Subcutaneous adipose tissue (tissue), 4 donors: ENCODE measurements around the gene HSD11B2. TPM values are rescaled to one million over a fixed set of nuclear protein-coding genes. Genes with fewer than 3 reads are reported as not detected.

Experiments used
- total RNA-seq, 4 donors: library from RNA; depleted of rRNA; stranded (reverse); fragments of >200 nt; gene quantifications; one replicate each; pipeline ENCODE4 v1.1.0, GENCODE V29; 2016
- TF ChIP-seq, protein P1 (sequence below): fragments of 450-650 bp; IDR thresholded peaks from one replicate; pipeline ENCODE4 v1.5.1; 2016; ENCODE audit warnings: low read depth, mild to moderate bottlenecking, control low read depth, antibody characterized with exemption, moderate library complexity

HSD11B2 gene
- total RNA-seq, 4 donors from 2014 or later, result 0.22 to 1.3 (median 0.51) TPM; not detected in 1

DNA sequence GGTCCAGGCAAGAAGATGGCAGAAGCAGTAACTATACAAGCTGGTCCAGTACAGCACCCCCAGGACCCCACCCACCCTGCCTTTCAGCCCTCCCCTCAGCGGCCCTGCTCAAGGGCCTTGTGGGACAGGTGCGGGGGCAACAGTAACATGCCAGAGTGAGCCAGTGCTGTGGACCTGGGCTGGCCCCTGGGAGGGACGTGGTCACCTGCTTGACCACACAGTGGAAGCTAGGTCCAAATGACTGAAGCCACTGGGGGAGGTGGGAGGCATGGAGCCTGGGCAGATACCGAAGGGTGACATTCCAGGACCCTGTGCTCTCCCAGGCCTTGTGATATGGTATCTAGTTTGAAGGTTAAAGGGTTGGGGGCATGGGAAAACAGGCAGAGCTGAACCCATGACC is 32.8 kb downstream of the HSD11B2 start:
- TF ChIP-seq, protein P1, sequence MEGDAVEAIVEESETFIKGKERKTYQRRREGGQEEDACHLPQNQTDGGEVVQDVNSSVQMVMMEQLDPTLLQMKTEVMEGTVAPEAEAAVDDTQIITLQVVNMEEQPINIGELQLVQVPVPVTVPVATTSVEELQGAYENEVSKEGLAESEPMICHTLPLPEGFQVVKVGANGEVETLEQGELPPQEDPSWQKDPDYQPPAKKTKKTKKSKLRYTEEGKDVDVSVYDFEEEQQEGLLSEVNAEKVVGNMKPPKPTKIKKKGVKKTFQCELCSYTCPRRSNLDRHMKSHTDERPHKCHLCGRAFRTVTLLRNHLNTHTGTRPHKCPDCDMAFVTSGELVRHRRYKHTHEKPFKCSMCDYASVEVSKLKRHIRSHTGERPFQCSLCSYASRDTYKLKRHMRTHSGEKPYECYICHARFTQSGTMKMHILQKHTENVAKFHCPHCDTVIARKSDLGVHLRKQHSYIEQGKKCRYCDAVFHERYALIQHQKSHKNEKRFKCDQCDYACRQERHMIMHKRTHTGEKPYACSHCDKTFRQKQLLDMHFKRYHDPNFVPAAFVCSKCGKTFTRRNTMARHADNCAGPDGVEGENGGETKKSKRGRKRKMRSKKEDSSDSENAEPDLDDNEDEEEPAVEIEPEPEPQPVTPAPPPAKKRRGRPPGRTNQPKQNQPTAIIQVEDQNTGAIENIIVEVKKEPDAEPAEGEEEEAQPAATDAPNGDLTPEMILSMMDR, result no peak

DNA sequence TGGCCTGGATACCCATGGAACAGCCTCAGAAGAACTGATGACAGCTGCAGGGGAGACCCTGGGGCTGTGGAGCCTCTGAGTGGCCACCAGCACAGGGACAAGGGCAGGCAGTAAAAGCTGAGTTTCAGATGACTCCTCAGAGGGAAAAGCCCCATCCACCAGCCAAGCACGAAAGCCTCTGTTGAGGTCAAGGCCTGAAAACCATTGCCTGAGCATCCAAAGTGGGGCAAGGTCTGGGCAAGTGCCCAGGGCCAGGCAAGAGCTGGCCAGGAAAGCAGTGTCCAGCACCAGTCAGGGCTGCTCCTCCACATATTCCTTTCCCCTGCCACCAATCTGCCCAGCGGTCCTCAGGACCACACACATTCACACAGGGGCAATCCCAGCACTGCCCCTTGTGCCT is 33.6 kb downstream of the HSD11B2 start:
- TF ChIP-seq, protein P1, result no peak

DNA sequence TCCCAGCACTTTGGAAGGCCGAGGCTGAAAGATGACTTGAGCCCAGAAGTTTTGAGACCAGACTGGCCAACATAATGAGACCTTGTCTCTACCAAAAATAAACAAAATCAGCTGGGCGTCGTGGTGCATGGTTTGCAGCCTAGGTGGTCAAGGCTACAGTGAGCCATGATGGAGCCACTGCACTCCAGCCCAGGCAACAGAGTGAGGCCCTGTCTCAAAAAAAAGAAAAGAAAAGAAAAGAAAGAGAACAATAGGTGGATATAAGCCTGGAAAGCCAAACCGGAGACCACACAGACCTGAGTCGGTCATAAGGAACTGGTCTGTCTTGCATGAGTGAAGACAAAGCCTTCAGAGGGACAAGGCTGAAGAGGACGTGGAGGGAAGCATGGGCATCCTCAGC is 35.7 kb downstream of the HSD11B2 start:
- TF ChIP-seq, protein P1, result no peak

DNA sequence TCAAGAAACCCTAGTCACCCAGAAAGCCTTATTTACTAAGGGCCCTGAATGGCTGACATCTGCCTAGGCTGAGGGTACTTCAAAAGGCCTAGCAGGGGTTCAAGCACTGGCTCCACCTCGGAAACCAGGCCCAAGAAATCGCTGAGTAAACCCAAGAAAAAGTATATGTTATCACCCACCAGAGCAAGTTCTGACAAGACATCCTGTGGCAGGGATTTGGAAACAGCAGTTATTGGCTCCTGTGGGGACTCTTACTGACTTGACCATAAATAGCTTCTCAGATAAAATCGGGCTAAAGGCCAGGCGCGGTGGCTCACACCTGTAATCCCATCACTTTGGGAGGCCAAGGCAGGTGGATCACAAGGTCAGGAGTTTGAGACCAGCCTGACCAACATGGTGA is 37.8 kb downstream of the HSD11B2 start:
- TF ChIP-seq, protein P1, result no peak

GRCh38 chr16:67470359-67470758 is 39.4 kb downstream of the HSD11B2 start:
- TF ChIP-seq, protein P1, result no peak

- TF ChIP-seq, protein P1, result no peak
Observed at GRCh38 chr16:67471758-67472384, 41.0 kb downstream of the HSD11B2 start.

- TF ChIP-seq, protein P1, result no peak
Observed at GRCh38 chr16:67474551-67475455, 43.9 kb downstream of the HSD11B2 start.
